HCT116 (cell line): ENCODE measurements around the gene PDLIM5. TPM values are rescaled to one million over a fixed set of nuclear protein-coding genes. Genes with fewer than 3 reads are reported as not detected.

Source experiments
- ATAC-seq: fragments of 200-7000 bp; cut with Tn5 transposase; 2 replicates; pipeline ENCODE4 v1.9.1; 2020; ENCODE audit warnings: mild to moderate bottlenecking, moderate library complexity
- BruUV-seq: library from RNA; stranded (reverse); fragments of 400-500 nt; replicated peaks from 2 replicates; lab custom pipeline; 2021; lab: Mats Ljungman, UMichigan
- CTCF ChIA-PET: fragments of 300-600 bp; sonication (Branson Sonifier 250); formaldehyde crosslinking; loops from one replicate; lab custom pipeline; 2021; ENCODE audit warnings: antibody characterized with exemption; lab: Charles Lee
- POLR2A ChIA-PET: fragments of 300-600, 350-600 bp; sonication (Branson Sonifier 250); formaldehyde crosslinking; loops from one replicate; lab custom pipeline; 2021; ENCODE audit warnings: antibody characterized with exemption; lab: Charles Lee
- RAD21 ChIA-PET, 2 experiments: fragments of 300-600 bp; sonication (Branson Sonifier 250); formaldehyde crosslinking; loops; one replicate each; lab custom pipeline; 2023; ENCODE audit warnings: low total read pairs in 2 of 2; ENCODE audit not compliant: uncharacterized antibody in 2 of 2, unreplicated experiment in 2 of 2, low non-redundant PET in 1 of 2; lab: Charles Lee
- DNase-seq: peaks from one replicate; pipeline ENCODE4 v3.0.0-alpha.2; 2010; ENCODE audit warnings: low read depth, low spot score
- H2AFZ ChIP-seq: fragments of 200-600 bp; shearing (Covaris generic), sonication (generic); 2 replicates; pipeline ENCODE4 v1.6.1; 2017; ENCODE audit warnings: low read depth, mixed run types, mixed read lengths, antibody characterized with exemption, low read length; ENCODE audit not compliant: poor library complexity, severe bottlenecking
- H3K27ac ChIP-seq: 2 replicates; pipeline ENCODE4 v1.5.1; 2012; ENCODE audit warnings: low read depth, low read length
- H3K27me3 ChIP-seq: fragments of 200-600 bp; sonication (generic); 2 replicates; pipeline ENCODE4 v1.6.1; 2016; ENCODE audit warnings: mixed run types, low read length, mixed read lengths; ENCODE audit not compliant: insufficient read depth
- H3K36me3 ChIP-seq, 2 experiments: fragments of 200-500 bp in 1 of 2; fragments of 200-600 bp in 1 of 2; sonication (Bioruptor generic) in 1 of 2; sonication (generic) in 1 of 2; 2 replicates each; pipeline versions ENCODE4 v1.5.1 to v1.6.1; 2014 to 2016; ENCODE audit warnings: low read length in 2 of 2, inconsistent platforms in 1 of 2, mixed read lengths in 1 of 2, mixed run types in 1 of 2; ENCODE audit not compliant: insufficient read depth in 2 of 2, control insufficient read depth in 1 of 2
- H3K4me1 ChIP-seq, 2 experiments: fragments of 200-600 bp in 1 of 2; sonication (generic) in 1 of 2; 2 replicates each; pipeline versions ENCODE4 v1.5.1 to v1.6.1; 2012 to 2017; ENCODE audit warnings: low read length in 2 of 2, inconsistent platforms in 1 of 2, mild to moderate bottlenecking in 1 of 2, mixed read lengths in 1 of 2, mixed run types in 1 of 2, moderate library complexity in 1 of 2; ENCODE audit not compliant: insufficient read depth in 2 of 2, control insufficient read depth in 1 of 2
- H3K4me2 ChIP-seq: fragments of 200-600 bp; sonication (generic); 2 replicates; pipeline ENCODE4 v1.6.1; 2017; ENCODE audit warnings: mixed run types, low read length, mixed read lengths
- H3K4me3 ChIP-seq, 2 experiments: fragments of 200-600 bp in 1 of 2; sonication (generic) in 1 of 2; replicated peaks in 1 of 2; 2 replicates each; pipeline ENCODE4 v1.5.1; 2011 to 2016; ENCODE audit warnings: low read length in 2 of 2, control low read depth in 1 of 2, low read depth in 1 of 2, mild to moderate bottlenecking in 1 of 2, mixed read lengths in 1 of 2, mixed run types in 1 of 2
- H3K79me2 ChIP-seq: fragments of 200-600 bp; sonication (generic); 2 replicates; pipeline ENCODE4 v1.6.1; 2017; ENCODE audit warnings: mild to moderate bottlenecking, mixed run types, low read length, moderate library complexity, mixed read lengths; ENCODE audit not compliant: insufficient read depth
- H3K9ac ChIP-seq: fragments of 200-600 bp; sonication (generic); 2 replicates; pipeline ENCODE4 v1.6.1; 2016; ENCODE audit warnings: low read length, mixed read lengths
- H3K9me2 ChIP-seq: fragments of 200-600 bp; sonication (generic), shearing (Covaris generic); 2 replicates; pipeline ENCODE4 v1.6.1; 2017; ENCODE audit warnings: mixed run types, mild to moderate bottlenecking, moderate library complexity; ENCODE audit not compliant: insufficient read depth
- H3K9me3 ChIP-seq, 2 experiments: fragments of 200-500 bp in 1 of 2; fragments of 200-600 bp in 1 of 2; sonication (Bioruptor generic) in 1 of 2; sonication (generic) in 1 of 2; 2 replicates each; pipeline ENCODE4 v1.6.1; 2014 to 2017; ENCODE audit warnings: low read length in 2 of 2, mixed read lengths in 2 of 2, inconsistent platforms in 1 of 2, low read depth in 1 of 2, mild to moderate bottlenecking in 1 of 2, mixed run types in 1 of 2, moderate library complexity in 1 of 2; ENCODE audit not compliant: control insufficient read depth in 1 of 2, insufficient read depth in 1 of 2
- H4K20me1 ChIP-seq: fragments of 200-600 bp; sonication (generic), shearing (Covaris generic); 2 replicates; pipeline ENCODE4 v1.6.1; 2017; ENCODE audit warnings: mixed run types, mild to moderate bottlenecking, moderate library complexity; ENCODE audit not compliant: insufficient read depth
- ATF3 ChIP-seq: IDR thresholded peaks from 2 replicates; pipeline ENCODE4 v1.6.1; 2012
- CEBPB ChIP-seq: IDR thresholded peaks from 2 replicates; pipeline ENCODE4 v1.6.1; 2012; ENCODE audit warnings: low read depth
- ELF1 ChIP-seq: IDR thresholded peaks from 2 replicates; pipeline ENCODE4 v1.6.1; 2012; ENCODE audit warnings: low read depth, borderline replicate concordance
- EZH2 ChIP-seq: fragments of 200-600 bp; sonication (generic); IDR thresholded peaks from 2 replicates; pipeline ENCODE4 v1.6.1; 2017; ENCODE audit warnings: antibody characterized with exemption, mixed run types
- EZH2phosphoT487 ChIP-seq: fragments of 200-600 bp; IDR thresholded peaks from 2 replicates; pipeline ENCODE4 v1.6.1; 2018; ENCODE audit warnings: antibody characterized with exemption, borderline replicate concordance
- JUND ChIP-seq: IDR thresholded peaks from 2 replicates; pipeline ENCODE4 v1.6.1; 2012
- POLR2A ChIP-seq: IDR thresholded peaks from 2 replicates; pipeline ENCODE4 v1.7.0; 2011; ENCODE audit warnings: borderline replicate concordance; ENCODE audit not compliant: insufficient read depth, insufficient read length; ENCODE audit errors: extremely low read depth
- RAD21 ChIP-seq: IDR thresholded peaks from 2 replicates; pipeline ENCODE4 v1.6.1; 2012; ENCODE audit warnings: low read depth, mild to moderate bottlenecking
- REST ChIP-seq: IDR thresholded peaks from 2 replicates; pipeline ENCODE4 v1.6.1; 2012; ENCODE audit warnings: low read depth
- SP1 ChIP-seq: IDR thresholded peaks from 2 replicates; pipeline ENCODE4 v1.6.1; 2012; ENCODE audit warnings: low read depth
- SRF ChIP-seq: IDR thresholded peaks from 2 replicates; pipeline ENCODE4 v1.6.1; 2012; ENCODE audit warnings: low read depth
- TCF7L2 ChIP-seq: IDR thresholded peaks from 2 replicates; pipeline ENCODE4 v1.7.0; 2011; ENCODE audit warnings: borderline replicate concordance, inconsistent platforms; ENCODE audit not compliant: insufficient read depth, insufficient read length; ENCODE audit errors: extremely low read depth
- YY1 ChIP-seq: IDR thresholded peaks from 2 replicates; pipeline ENCODE4 v1.6.1; 2011; ENCODE audit warnings: low read length, low read depth, moderate library complexity, mild to moderate bottlenecking; ENCODE audit not compliant: insufficient replicate concordance; ENCODE audit errors: extremely low read depth
- ZBTB33 ChIP-seq: IDR thresholded peaks from 2 replicates; pipeline ENCODE4 v1.6.1; 2011; ENCODE audit warnings: mild to moderate bottlenecking, low read length, moderate library complexity; ENCODE audit not compliant: insufficient replicate concordance; ENCODE audit errors: extremely low read depth
- ZNF274 ChIP-seq: fragments of 200-500 bp; sonication (Bioruptor generic); IDR thresholded peaks from 2 replicates; pipeline ENCODE4 v1.6.1; 2014; ENCODE audit warnings: mild to moderate bottlenecking, low read depth, low read length, inconsistent platforms
- intact Hi-C: fragments of 100-400 bp; cut with micrococcal nuclease; formaldehyde crosslinking; loops from 2 replicates; pipeline ENCODE4 v1.10.0; 2022
- total RNA-seq: library from RNA; stranded (reverse); gene quantifications from one replicate; pipeline ENCODE4 v1.2.1, GENCODE V29; 2021; ENCODE audit not compliant: unreplicated experiment

PDLIM5 gene
- total RNA-seq, 1 experiment from 2014 or later, result 130 TPM

- Histone ChIP-seq H3K9me2 (no peaks in the 10 kb centered on the region), H3K4me2 (no peak overlapping the region), H3K4me3 (no peak overlapping the region), H3K9ac (no peak overlapping the region), H3K36me3 (peaks cover 0 to 20% of the 10 kb centered on the region in 2 experiments; a peak in 2 of 4 replicates), H3K4me1 (peaks cover 0 to 5% of the 10 kb centered on the region in 2 experiments; a peak in 2 of 4 replicates), H3K27ac (no peak overlapping the region), H3K79me2 (no peaks in the 10 kb centered on the region), H3K27me3 (no peaks in the 10 kb centered on the region), H2AFZ (no peak overlapping the region), H3K9me3 (no peaks in the 10 kb centered on the region), H4K20me1 (no peaks in the 10 kb centered on the region)
- ChIA-PET POLR2A (no interaction called here), RAD21 (no interaction called here), CTCF (no interaction called here)
- DNase-seq (no peak), ATAC-seq (no peak)
- intact Hi-C loops, result no loop called here
- BruUV-seq, result no TSS peak
- TF ChIP-seq ZBTB33 (no peak), YY1 (no peak), TCF7L2 (no peak), JUND (no peak), SRF (no peak), ELF1 (no peak), CEBPB (no peak), POLR2A (no peak), RAD21 (no peak), EZH2phosphoT487 (no peak), EZH2 (no peak), SP1 (no peak), REST (no peak), ZNF274 (no peak), ATF3 (no peak)
Observed at GRCh38 chr4:94583914-94584641, 132.3 kb downstream of the PDLIM5 start.
